Measurements from ENCODE around the gene SMAD7.

DNA sequence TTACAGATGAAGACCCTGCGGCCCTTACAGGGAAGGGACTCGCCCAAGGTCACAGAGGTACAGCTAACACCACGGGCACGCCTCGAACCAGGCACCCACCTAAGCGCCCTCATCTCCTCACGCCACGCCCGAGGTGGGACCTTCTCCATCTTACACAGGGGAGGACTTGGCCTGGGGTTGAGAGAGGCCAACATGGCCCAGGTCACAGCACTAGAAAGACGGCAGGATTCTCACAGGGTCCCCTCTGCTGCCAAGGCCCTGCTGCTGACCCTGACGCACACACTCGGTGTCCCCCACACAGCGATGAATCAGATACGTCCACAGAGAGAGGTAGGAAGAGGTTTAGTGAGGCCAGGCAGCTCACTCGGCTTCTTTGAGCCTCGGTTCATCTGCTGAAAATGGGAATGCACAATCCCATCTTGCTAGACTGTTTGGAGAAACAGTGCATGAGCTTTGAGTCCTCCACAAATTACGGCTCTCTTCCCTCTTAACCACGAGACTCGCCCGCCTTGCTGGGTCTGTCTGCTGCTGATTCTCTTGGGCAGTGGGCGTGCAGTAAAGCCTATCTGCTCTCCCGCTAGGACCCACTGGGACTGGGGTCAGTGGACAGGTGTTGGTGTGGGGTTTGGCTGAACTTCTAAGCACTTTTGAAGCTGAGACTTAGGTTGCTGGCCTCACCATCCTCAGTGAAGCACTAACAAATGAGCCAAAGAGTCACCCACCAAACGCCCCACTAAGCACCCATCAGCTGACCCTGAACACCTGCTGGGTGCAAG, 79.2 kb downstream of the SMAD7 start:
- TF ChIP-seq, protein P1, sequence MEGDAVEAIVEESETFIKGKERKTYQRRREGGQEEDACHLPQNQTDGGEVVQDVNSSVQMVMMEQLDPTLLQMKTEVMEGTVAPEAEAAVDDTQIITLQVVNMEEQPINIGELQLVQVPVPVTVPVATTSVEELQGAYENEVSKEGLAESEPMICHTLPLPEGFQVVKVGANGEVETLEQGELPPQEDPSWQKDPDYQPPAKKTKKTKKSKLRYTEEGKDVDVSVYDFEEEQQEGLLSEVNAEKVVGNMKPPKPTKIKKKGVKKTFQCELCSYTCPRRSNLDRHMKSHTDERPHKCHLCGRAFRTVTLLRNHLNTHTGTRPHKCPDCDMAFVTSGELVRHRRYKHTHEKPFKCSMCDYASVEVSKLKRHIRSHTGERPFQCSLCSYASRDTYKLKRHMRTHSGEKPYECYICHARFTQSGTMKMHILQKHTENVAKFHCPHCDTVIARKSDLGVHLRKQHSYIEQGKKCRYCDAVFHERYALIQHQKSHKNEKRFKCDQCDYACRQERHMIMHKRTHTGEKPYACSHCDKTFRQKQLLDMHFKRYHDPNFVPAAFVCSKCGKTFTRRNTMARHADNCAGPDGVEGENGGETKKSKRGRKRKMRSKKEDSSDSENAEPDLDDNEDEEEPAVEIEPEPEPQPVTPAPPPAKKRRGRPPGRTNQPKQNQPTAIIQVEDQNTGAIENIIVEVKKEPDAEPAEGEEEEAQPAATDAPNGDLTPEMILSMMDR (IDR thresholded peaks at IDR 0.05) = no peak
- TF ChIP-seq POLR2A (IDR thresholded peaks at IDR 0.05) = no peak

Data from lower leg skin (tissue), 3 donors.